HG02642 (cell line): ENCODE results near the gene FABP3.

Experiments
- ATAC-seq: cut with Tn5 transposase; IDR thresholded peaks from one replicate; pipeline ENCODE4 v1.9.1; 2021; ENCODE audit warnings: mild to moderate bottlenecking; ENCODE audit not compliant: unreplicated experiment, poor library complexity

Gene FABP3

GRCh38 chr1:31327381-31327780, 45.5 kb downstream of the FABP3 start:
- ATAC-seq, result no peak

- ATAC-seq, result no peak
Observed at GRCh38 chr1:31326461-31326860, 46.4 kb downstream of the FABP3 start.

GRCh38 chr1:31324992-31325391, 47.9 kb downstream of the FABP3 start:
- ATAC-seq, result no peak

GRCh38 chr1:31324093-31324492, 48.8 kb downstream of the FABP3 start:
- no peak for ATAC-seq

GRCh38 chr1:31318146-31318545, 54.7 kb downstream of the FABP3 start:
- ATAC-seq, result no peak

- ATAC-seq, result no peak
Observed at GRCh38 chr1:31315902-31316301, 57.0 kb downstream of the FABP3 start.
